ENCODE measurements around the gene P2RX5. TPM values are rescaled to one million over a fixed set of nuclear protein-coding genes. Genes with fewer than 3 reads are reported as not detected.

The P2RX5 gene
- total RNA-seq, 2 donors from 2014 or later, result 6.3 TPM; not detected in 1

- intact Hi-C loops (cut with DNase I), result loop anchor here (2.0 kb wide), 1 partner anchor 54 kb away; the partner anchor contains the start of genes EMC6 and TAX1BP3
- peak overlapping the region; percentile 81 to 90 for H3K27ac ChIP-seq
- WGBS, result 2% methylated on average over 13 of the region's 13 CpGs
- peak overlapping the region; percentile 67 to 89 for H3K4me3 ChIP-seq
- DNase-seq (ENCODE audit: low spot score), result no peak
- no peaks in the 10 kb centered on the region for H3K27me3 ChIP-seq (replicated peaks; ENCODE audit: insufficient read depth)
- H3K9me3 ChIP-seq, result no peaks in the 10 kb centered on the region
- no peaks in the 10 kb centered on the region for H3K36me3 ChIP-seq
- peaks cover 2% of the 10 kb centered on the region for H3K4me1 ChIP-seq (replicated peaks)
- no peak for TF ChIP-seq POLR2AphosphoS5 (IDR thresholded peaks at IDR 0.05)
- no peak for TF ChIP-seq CTCF (IDR thresholded peaks at IDR 0.05)
- no peak for TF ChIP-seq POLR2A (IDR thresholded peaks at IDR 0.05)
These were observed 27.2 kb upstream of the P2RX5 start for GRCh38 chr17:3723188-3723555.

- no peak overlapping the region for H3K27ac ChIP-seq
- intact Hi-C loops (cut with DNase I), result loop anchor here (2.0 kb wide), 1 partner anchor 54 kb away; the partner anchor contains the start of genes EMC6 and TAX1BP3
- TF ChIP-seq POLR2AphosphoS5 (IDR thresholded peaks at IDR 0.05), result no peak
- TF ChIP-seq POLR2A (IDR thresholded peaks at IDR 0.05), result no peak
- no peak for TF ChIP-seq CTCF (IDR thresholded peaks at IDR 0.05)
- peaks cover 2% of the 10 kb centered on the region for H3K4me1 ChIP-seq (replicated peaks)
- no peaks in the 10 kb centered on the region for H3K9me3 ChIP-seq
- H3K4me3 ChIP-seq, result peak overlapping the region; percentile 67 to 89
- WGBS, result 26% methylated on average over 6 of the region's 6 CpGs
- H3K36me3 ChIP-seq, result no peaks in the 10 kb centered on the region
- H3K27me3 ChIP-seq (replicated peaks; ENCODE audit: insufficient read depth), result no peaks in the 10 kb centered on the region
- DNase-seq (ENCODE audit: low spot score), result no peak
These were observed 26.8 kb upstream of the P2RX5 start for GRCh38 chr17:3722716-3723115.

GRCh38 chr17:3719265-3719664 lies 23.3 kb upstream of the P2RX5 start:
- H3K27ac ChIP-seq, result no peak overlapping the region
- TF ChIP-seq POLR2A (IDR thresholded peaks at IDR 0.05) (no peak), CTCF (IDR thresholded peaks at IDR 0.05) (no peak), POLR2AphosphoS5 (IDR thresholded peaks at IDR 0.05) (no peak)
- H3K27me3 ChIP-seq (replicated peaks; ENCODE audit: insufficient read depth), result no peaks in the 10 kb centered on the region
- intact Hi-C loops (cut with DNase I), result no loop called here
- peaks cover 0 to 6% of the 10 kb centered on the region in 2 donors for H3K36me3 ChIP-seq
- no peak for DNase-seq (ENCODE audit: low spot score)
- peaks cover 1% of the 10 kb centered on the region for H3K4me1 ChIP-seq (replicated peaks)
- no peaks in the 10 kb centered on the region for H3K9me3 ChIP-seq
- no peak overlapping the region for H3K4me3 ChIP-seq

- Histone ChIP-seq H3K4me3 (no peak overlapping the region), H3K4me1 (replicated peaks) (no peaks in the 10 kb centered on the region), H3K27me3 (replicated peaks; ENCODE audit: insufficient read depth) (no peaks in the 10 kb centered on the region), H3K36me3 (peaks cover 0 to 6% of the 10 kb centered on the region in 2 donors), H3K9me3 (no peaks in the 10 kb centered on the region), H3K27ac (no peak overlapping the region)
- TF ChIP-seq POLR2AphosphoS5 (IDR thresholded peaks at IDR 0.05), result no peak
- no peak for TF ChIP-seq POLR2A (IDR thresholded peaks at IDR 0.05)
- no peak for TF ChIP-seq CTCF (IDR thresholded peaks at IDR 0.05)
- intact Hi-C loops (cut with DNase I), result no loop called here
- no peak for DNase-seq (ENCODE audit: low spot score)
- 85% methylated on average over 4 of the region's 4 CpGs for WGBS
These were observed 22.2 kb upstream of the P2RX5 start for GRCh38 chr17:3718201-3718600.

GRCh38 chr17:3715296-3715695 lies 19.3 kb upstream of the P2RX5 start:
- 96% methylated on average over 8 of the region's 8 CpGs for WGBS
- no peak overlapping the region for H3K27ac ChIP-seq
- no peak for TF ChIP-seq CTCF (IDR thresholded peaks at IDR 0.05)
- no peak for TF ChIP-seq POLR2AphosphoS5 (IDR thresholded peaks at IDR 0.05)
- TF ChIP-seq POLR2A (IDR thresholded peaks at IDR 0.05), result no peak
- no peak for DNase-seq (ENCODE audit: low spot score)
- peaks cover 0 to 6% of the 10 kb centered on the region in 2 donors for H3K36me3 ChIP-seq
- intact Hi-C loops (cut with DNase I), result no loop called here
- no peaks in the 10 kb centered on the region for H3K9me3 ChIP-seq
- no peaks in the 10 kb centered on the region for H3K27me3 ChIP-seq (replicated peaks; ENCODE audit: insufficient read depth)
- no peaks in the 10 kb centered on the region for H3K4me1 ChIP-seq (replicated peaks)
- H3K4me3 ChIP-seq, result no peak overlapping the region

Data from prostate gland (tissue), 2 donors.